Dermis microvascular lymphatic vessel endothelial cell (primary cell): ENCODE measurements around the gene GOLGB1. TPM values are rescaled to one million over a fixed set of nuclear protein-coding genes. Genes with fewer than 3 reads are reported as not detected.

Experiments
- DNase-seq, 2 donors: peaks; one replicate each; pipeline versions ENCODE4 v3.0.0 to v3.0.0-alpha.2; 2010; ENCODE audit warnings: low read depth in 2 of 2
- total RNA-seq: library from RNA; depleted of rRNA; stranded (reverse); fragments of >200 nt; gene quantifications from 2 replicates; pipeline ENCODE4 v1.2.1, GENCODE V29; 2014

The GOLGB1 gene
- total RNA-seq, 1 donor from 2014 or later = 28.0 TPM

DNA sequence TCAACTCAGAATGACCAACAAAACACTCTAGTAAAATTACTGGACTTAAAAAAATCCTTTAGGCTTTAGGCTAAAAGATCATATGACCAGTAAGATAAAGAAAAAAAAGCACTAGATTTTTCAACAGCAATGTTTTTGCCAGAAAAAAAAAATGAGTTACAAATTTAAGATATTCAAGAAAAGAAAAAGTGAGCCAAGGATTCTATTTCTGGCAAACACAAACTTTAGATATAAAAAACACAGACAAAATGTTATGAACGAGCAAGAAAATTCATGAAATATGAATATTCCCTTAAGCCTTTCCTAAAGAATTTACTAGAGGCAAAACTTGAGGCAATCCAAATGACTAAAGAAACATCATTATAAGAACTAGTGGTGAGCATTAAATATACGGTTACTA is 8.6 kb downstream of the GOLGB1 start:
- DNase-seq = no peak

DNA sequence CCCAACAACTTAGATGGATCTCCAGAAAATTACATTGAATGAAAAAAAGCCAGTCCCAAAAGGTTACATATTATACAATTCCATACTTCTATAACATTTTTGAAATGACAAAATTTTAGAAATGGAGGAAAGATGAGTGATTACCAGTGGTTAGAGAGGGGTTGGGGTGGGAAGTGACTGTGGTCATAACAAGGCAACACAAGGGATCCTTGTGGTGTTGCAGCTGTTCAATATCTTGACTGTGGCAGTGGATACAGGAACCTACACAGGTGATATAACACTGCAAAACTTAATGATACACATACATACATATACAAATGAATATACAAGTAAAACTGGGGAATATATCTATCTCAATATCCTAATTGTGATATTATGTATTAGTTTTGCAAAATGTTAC is 9.6 kb downstream of the GOLGB1 start:
- DNase-seq = no peak

DNA sequence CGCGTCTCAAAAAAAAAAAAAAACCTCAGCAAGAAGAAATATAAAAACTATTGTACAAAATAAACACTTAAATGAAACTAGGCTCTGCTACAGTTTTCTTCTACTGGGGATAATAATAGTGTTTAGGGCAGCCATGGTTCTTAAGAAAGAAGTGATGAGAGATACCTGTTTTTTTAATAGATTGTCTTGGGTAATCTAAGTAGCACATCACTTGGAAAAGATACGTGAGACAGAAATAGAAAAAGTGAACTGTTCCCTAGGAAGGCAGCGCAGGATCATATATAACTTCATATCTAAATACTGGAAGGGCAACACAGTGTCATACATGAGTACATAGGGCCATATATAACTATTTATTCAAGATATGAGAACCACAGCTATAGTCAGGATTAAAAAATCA is 11.9 kb downstream of the GOLGB1 start:
- no peak for DNase-seq

DNA sequence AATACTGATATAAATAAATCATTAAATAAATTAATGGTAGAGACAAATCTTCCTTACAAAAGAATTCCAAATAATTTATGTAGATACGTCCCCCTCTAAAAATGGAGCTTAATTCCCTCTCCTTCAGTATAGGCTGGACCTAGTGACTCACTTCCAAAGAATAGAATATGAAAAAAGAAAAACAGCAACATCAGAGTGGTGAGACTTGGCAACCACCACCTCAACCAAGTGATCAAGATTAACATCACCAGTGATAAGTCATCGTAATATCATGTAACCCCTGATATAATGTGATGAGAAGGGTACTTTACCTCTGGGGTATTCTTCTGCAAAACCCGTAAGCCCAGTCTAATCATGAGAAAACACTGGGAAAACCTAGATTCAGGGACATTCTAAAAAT is 13.4 kb downstream of the GOLGB1 start:
- peak in 1 of 2 donors; percentile 7 for DNase-seq

DNA sequence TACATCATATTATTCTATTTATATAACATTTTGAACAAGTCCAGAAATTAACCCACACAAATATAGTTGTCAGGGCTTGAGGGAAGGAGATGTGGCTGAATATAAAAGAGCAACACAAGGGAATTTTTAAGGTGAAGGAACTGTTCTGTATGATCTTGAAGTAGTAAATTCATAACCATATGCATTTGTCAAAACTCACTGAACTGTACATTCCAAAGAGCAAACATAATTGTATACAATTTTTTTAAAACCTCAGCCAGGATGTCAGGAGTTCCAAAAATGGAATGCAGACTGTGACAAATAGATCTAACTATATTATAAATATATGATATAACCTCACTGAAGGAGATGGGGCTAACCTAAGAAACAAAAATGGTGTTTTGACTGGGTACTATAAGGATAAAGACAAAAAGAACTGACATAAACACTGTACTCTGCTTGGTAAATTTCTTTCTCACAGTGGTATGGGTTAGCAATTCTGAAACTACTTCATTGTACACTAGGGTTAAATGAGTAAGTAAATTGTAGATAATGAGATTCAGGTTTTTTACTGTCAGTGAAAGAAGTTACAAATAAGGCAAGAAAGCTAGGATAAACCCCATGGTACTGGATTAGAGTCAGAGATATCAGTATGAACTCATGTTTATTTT is 14.4 kb downstream of the GOLGB1 start:
- no peak for DNase-seq

DNA sequence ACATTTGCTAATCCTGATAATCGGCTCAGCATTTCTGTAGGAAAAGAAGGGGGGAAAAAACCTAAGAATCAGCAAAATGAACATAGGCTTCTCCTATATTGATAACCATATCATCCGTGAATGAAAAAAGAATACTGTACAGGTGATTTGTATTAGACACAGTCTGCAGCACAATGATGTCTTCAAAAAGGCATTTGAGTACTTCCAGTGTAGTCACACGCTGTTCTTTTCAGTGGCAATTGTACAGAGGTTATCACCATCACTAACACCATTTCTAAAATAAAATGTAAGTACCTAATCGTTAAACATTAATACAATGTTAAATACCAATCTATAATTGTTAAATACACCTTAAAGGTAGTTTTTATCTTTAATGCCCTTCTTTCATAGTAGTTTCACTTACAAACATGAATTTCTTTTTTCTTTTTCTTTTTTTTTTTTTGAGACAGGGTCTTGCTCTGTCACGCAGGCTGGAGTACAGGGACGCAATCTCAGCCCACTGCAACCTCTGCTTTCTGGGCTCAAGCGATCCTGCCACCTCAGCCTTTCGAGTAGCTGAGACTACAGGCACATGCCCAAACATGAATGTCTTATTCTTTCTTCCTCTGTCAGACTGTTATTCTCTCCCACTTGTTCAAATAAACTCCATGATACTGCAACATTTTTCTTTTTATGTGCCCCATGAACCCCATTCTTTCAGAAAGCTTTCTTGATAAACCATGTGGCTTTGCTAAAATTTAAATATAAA is 18.4 kb downstream of the GOLGB1 start:
- no peak for DNase-seq

DNA sequence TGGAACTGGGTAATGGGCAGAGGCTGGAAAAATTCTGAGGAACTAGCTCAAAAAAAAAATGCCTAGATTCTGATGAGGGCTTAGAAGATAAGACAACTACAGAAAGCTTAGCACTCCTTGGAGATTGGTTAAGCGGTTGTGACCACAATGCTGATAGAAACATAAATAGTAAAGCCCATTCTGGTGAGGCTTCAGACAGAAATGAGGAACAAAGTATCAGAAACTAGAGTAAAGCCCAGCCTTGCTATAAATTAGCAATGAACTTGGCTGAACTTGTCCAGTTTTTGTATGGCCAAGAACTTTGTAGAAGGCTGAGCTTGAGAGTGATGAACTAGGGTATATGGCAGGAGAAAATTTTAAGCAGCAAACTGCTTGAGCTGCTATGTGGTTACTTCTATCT is 25.4 kb downstream of the GOLGB1 start:
- no peak for DNase-seq

DNA sequence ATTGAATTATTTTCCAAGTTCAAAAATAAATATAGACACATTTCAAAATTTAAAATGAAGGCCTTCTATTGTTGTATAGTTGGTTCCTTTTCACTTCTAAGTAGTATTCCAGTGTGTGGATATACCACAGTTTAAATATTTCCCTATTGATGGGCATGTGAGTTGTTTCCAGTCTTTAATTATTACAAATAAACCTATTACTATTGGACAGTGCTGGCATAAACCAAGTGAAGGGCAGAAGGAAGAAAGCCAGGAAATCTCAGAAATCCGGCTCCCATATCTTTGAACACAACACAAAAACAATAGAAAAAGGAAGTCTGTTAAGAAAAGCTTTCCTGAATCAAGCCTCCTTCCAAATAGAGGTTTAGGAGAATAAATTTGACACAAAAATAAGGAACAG is 26.1 kb downstream of the GOLGB1 start:
- DNase-seq = peak in 1 of 2 donors; percentile 50

DNA sequence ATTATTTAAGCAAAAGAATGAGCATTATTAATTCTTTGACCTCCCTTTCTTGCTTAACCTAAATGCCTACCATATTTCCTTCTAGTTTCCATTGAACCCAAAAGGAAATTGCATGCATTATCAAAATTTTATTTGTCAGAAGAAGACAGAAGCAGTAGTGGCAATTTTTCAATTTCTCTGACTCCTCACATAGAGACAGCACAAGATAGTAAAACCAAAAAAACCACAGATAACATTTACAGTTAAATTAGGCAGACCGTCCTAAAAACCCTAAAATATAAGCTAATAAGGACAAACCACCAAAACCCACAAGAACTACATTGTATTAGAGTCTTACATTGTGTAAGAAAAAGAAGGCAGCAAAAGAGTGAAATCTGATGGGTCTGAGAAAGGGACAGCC is 27.1 kb downstream of the GOLGB1 start:
- DNase-seq = no peak

DNA sequence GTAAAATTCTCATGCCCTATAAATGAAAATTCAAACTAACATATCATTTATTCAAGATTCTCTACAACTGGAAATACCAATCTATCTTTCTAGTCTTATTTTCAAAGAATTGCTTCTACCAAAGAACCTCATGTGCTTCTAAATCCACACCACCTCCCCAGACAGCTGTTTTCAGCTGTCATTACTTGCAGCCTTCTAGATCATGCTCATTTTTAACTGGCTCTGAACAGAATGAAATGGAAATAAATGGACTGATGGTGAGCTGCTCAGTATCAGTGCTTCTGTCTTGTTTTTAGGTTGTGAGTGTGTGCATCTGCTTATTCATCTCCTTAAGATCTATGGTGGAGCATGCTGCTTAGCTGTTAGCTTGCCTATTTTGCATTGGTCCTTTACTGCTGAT is 29.4 kb downstream of the GOLGB1 start:
- DNase-seq = no peak

DNA sequence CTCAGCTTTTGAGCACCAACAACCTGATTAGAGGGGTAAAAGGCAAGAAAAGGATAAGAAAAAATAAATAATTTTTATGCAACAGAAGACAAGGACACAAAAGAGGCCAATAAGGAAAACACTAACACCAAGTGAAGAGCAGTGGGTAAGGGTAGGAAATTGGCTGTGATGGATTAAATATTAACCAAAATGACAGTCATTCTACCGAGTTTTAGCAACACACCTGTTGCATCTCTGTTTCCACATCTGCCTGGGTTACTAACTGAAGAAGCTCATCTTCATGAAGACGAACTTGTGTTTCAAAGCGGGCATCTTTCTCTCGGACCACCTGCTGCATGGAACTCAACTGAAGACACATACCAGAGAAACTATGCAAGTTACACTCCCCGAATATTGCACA is 30.1 kb downstream of the GOLGB1 start:
- DNase-seq = no peak

DNA sequence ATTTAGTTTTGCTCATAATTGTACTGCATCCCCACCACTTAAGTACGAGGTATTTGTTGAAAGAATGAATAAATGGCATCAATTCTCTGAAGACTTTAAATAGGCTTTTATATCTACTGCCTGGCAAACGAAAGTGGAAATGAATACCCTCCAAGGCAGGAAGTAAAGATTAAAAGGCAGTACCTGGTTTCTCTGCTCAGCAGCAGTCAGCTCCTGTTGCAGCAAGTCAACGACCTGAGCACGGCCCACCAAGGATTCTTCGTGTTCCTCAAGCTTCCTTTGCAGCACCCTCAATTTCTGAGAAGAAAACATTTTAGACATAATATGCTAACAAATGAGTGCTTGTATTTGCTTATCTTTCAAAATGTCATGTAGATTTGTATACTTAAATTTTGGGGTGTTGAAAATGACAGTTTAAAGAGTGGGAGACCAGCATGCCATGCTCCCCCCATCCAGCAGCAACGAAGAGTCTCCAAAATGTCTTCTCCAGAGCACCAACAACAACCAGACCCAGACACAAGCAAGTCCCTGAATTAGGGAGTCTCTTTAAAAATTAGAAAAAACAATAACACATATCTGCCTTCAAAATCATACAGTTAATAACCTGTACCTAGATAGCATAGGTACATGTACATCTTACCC is 31.2 kb downstream of the GOLGB1 start:
- no peak for DNase-seq

DNA sequence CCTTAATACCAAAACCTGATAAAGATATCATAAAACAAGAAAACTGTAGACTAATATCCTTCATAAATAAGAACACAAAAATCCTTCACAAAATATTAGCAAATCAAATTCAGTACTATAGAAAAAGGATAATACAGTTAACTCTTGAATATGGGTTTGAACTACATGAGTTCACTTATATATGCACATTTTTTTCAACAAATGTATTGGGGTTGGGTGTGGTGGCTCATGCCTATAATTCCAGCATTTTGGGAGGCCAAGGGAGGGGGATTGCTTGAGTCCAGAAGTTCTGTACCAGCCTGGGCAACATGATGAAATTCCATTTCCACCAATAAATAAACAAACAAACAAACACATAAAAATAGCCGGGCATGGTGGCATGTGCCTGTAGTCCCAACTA is 39.2 kb downstream of the GOLGB1 start:
- DNase-seq = no peak

DNA sequence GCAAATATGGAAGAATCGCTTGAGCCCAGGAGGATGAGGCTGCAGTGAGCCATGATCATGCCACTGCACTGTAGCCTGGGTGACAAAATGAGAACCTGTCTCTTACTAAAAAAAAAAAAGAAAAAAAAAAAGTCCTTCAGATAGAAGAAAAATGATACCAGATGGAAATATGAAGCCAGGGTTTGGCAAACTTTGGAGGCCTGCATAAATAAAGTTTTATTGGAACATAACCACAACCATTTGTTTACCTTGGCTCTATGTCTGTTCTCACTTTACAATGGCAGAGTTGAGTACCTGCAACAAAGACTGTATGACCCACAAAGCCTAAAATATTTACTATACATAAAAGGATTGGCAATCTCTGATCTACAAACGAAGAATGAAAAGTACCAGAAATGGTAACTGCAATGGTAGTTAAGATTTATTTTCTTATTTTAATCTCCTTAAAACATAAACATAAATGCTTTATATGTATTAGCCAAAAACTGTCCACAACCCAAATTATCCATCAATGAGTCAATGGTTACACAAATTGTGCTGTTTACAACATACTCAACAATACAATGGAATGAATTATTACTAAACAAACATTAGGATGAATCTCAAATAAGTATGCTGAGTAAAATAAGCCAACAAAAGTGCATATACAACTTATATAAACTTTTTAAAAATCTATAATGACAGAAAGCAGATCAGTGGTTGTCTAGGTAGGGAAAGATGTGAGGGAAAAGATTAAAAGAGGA is 41.8 kb downstream of the GOLGB1 start:
- DNase-seq = peak in 1 of 2 donors; percentile 2

DNA sequence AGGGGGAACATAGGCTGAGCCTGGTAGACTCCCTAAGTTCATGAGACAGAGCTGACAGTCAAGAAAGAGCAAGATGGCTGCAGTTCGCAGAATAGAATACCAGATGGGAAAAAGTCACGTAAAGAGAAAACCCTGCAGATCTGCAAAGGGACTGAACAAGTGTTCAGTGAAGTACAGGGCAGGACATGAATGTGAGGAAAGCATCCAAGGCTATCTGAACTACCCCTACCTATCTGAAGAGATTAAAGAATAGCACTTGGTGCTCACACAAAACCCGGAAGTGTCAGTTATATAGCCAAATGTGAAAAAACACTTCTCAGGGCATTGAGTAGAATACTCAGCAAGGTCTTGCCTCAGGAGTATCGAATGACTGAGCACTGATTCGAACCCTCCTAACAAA is 44.0 kb downstream of the GOLGB1 start:
- DNase-seq = no peak

DNA sequence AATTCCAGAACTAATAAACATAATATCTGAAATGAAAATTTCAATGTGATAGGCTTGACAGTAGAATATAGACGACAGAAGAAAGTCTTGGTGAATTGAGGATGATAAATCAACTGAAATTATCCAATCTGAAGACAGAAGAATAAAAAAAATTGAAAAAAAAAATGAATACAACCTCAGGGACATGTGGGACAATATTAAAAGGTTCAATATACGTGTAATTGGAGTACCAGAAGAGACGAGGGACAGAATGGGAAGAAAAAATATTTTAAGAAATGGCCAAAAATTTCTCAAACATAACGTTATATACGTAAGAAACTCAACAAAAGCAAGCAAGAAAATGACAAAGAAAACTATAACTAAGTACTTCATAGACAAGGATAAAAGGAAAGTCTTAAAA is 45.6 kb downstream of the GOLGB1 start:
- DNase-seq = no peak

DNA sequence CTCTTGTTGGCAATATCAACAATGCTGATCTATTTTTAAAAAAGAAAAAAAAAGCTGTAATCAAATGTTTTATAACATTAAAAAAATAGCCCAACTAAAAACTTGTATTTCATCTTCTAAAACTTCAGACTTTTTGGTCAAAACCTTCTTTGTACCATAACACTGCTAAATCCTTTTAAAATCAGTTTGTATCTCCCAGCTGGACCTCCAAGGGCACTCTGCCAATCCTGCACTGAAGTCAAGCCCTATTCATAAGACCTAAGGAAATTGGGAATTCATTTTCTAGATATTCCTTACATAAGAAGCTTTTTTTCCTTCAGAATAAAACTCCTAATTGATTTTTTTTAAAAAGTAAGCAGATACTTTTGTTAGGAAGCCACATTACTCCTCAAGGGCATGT is 50.6 kb downstream of the GOLGB1 start:
- no peak for DNase-seq

DNA sequence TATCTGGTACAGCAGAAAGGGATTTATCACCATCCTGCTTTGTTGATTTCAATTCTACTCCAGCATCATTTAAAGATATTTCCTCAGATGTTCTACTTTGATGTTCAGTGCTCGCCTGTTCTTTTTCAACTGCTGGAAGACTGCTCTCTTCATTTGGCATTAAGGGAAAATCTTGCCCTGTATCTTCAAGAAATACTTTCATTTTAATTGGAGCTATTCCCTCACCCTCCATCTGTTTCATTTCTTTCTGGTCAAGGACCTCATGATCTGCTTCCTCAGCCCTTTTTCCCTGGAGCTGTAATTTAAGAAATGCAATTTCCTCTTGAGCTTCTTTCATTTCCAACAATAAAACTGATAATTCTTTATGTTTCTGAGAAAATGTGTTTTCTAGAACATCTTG is 51.1 kb downstream of the GOLGB1 start:
- no peak for DNase-seq

DNA sequence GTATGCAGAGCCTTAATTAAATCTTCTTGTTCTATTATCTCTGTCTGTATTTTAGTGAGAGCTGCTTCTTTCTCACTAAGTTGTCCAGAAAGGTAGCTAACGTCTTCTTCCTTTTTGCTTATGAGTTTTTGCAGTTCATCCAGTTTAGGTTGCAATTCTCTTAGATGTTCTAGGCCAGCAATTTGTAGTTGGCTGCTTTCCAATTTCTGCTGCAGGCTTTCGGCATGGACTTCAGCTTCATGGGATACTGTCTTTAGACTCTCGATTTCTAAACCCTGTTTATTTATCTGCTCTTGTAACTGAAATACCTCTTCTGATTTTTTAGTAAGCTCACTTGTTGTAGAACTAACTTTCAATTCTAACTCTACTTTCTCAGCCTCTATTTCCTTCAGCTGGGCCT is 53.4 kb downstream of the GOLGB1 start:
- DNase-seq = no peak

DNA sequence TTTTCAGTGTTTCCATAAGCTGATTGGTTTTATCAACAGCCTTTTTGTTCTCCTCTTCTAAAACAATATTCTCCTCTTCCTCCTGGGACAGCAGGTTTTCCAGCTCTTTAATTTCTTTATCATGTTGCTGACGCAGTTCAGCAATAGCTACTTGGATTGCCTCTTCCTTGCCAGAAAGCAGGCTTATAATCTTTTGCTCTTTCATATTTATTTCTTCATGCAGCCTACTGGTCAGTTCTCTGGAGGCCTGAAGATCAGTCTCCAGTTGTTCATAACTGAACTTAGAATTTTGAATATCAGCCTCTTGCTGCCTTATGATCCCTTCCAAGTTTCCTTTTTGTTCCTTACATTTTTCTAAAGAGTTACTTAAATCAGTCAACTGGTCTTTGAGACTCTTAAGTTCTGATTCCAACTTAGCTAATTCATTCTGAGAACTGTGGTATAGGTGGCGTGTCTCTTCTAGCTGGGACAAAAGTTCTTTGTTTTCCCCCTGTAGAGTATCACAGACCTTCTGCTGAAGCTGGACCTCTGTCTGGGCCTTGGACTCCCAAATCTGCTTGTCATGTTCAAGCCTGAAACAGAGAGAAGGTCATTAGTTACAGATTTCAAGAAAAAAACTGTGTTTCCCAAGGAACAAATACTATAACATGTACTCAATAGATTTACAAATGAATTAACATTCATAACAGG is 57.4 kb downstream of the GOLGB1 start:
- DNase-seq = no peak

DNA sequence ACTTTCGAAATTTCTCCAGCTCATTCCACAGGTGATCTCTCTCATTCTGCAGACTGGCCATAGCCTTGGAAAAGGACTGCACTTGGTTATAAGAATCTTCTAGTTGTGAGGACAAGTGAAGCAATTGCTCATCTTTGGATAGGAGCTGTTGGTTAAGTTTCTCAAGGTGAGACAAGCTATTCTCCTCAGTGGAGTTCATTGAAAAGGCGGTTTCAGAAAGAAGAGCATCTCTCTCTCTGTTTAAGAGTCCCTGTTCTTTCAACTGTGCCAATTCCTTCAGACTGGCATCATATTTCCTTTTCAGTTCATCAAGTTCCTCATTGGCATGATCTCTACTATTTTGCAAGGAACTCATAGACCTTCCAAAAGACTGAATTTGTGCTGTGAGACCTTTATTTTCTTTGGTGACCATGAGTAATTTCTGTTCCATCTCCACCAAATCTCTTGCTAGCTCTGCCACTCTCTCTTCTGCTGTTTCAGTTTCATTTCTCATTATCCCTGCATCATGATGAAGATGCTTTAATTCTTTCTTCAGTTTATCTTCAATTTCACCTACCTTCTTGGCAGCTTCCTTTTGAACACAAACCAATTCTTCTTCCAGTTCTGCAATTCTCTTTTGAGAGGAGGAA is 58.6 kb downstream of the GOLGB1 start:
- DNase-seq = no peak
